Panc1 (cell line): Measurements from ENCODE around the gene CRYGD.

Experiments
- CTCF ChIP-seq: fragments of 450-650 bp; IDR thresholded peaks from 2 replicates; pipeline ENCODE4 v1.5.1; 2017; ENCODE audit warnings: mild to moderate bottlenecking
- POLR2AphosphoS5 ChIP-seq: IDR thresholded peaks from 2 replicates; pipeline ENCODE4 v1.6.1; 2012; ENCODE audit warnings: mild to moderate bottlenecking, low read depth, low read length, moderate library complexity
- REST ChIP-seq, 2 experiments: IDR thresholded peaks; 2 replicates each; pipeline ENCODE4 v1.6.1; 2011 to 2012; ENCODE audit warnings: low read depth in 2 of 2, control low read depth in 1 of 2, low read length in 1 of 2, mild to moderate bottlenecking in 1 of 2, moderate library complexity in 1 of 2; ENCODE audit not compliant: insufficient read depth in 1 of 2
- SIN3A ChIP-seq: IDR thresholded peaks from 2 replicates; pipeline ENCODE4 v1.6.1; 2012; ENCODE audit warnings: low read depth, mild to moderate bottlenecking, low read length, moderate library complexity, borderline replicate concordance; ENCODE audit not compliant: insufficient read depth
- TCF7L2 ChIP-seq: IDR thresholded peaks from 2 replicates; pipeline ENCODE4 v1.6.1; 2011; ENCODE audit warnings: mild to moderate bottlenecking, low read depth, low read length, inconsistent platforms

- TF ChIP-seq CTCF (no peak), POLR2AphosphoS5 (no peak), REST (IDR thresholded peaks at IDR 0.05; ENCODE audit: insufficient read depth in 1 of 2, low read depth in 2 of 2, low read length in 1 of 2) (no peak), SIN3A (no peak), TCF7L2 (no peak)
Measured at GRCh38 chr2:208134928-208135586, 10.7 kb upstream of the CRYGD start.
